Neural progenitor cell (in vitro differentiated cells): Measurements from ENCODE around the gene PPP1R16B.

Experiments
- EZH2 ChIP-seq: fragments of 200-600 bp; sonication (generic); IDR thresholded peaks from 2 replicates; pipeline ENCODE4 v1.6.1; 2017; ENCODE audit warnings: antibody characterized with exemption, mild to moderate bottlenecking, moderate library complexity
- EZH2phosphoT487 ChIP-seq: fragments of 200-600 bp; sonication (generic); IDR thresholded peaks from 2 replicates; pipeline ENCODE4 v1.6.1; 2017; ENCODE audit warnings: antibody characterized with exemption
- TF ChIP-seq, protein P1 (sequence below): fragments of 200-600 bp; sonication (generic); IDR thresholded peaks from 2 replicates; pipeline ENCODE4 v1.5.1; 2017; ENCODE audit warnings: antibody characterized with exemption, mild to moderate bottlenecking

- TF ChIP-seq, protein P1, sequence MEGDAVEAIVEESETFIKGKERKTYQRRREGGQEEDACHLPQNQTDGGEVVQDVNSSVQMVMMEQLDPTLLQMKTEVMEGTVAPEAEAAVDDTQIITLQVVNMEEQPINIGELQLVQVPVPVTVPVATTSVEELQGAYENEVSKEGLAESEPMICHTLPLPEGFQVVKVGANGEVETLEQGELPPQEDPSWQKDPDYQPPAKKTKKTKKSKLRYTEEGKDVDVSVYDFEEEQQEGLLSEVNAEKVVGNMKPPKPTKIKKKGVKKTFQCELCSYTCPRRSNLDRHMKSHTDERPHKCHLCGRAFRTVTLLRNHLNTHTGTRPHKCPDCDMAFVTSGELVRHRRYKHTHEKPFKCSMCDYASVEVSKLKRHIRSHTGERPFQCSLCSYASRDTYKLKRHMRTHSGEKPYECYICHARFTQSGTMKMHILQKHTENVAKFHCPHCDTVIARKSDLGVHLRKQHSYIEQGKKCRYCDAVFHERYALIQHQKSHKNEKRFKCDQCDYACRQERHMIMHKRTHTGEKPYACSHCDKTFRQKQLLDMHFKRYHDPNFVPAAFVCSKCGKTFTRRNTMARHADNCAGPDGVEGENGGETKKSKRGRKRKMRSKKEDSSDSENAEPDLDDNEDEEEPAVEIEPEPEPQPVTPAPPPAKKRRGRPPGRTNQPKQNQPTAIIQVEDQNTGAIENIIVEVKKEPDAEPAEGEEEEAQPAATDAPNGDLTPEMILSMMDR, result no peak
- TF ChIP-seq EZH2, result no peak
- TF ChIP-seq EZH2phosphoT487, result no peak
These were observed 114.9 kb downstream of the PPP1R16B start for GRCh38 chr20:38920411-38920810.
